ENCODE data around the gene BDNF.

BDNF gene

GRCh38 chr11:27702811-27703210, 2.6 kb upstream of the BDNF start:
- TF ChIP-seq EZH2phosphoT487 (IDR thresholded peaks at IDR 0.05; ENCODE audit: low read depth) (no peak), CTCF (IDR thresholded peaks at IDR 0.05; ENCODE audit: low read depth, low read length) (no peak)
- H4K20me1 ChIP-seq (ENCODE audit: insufficient read depth, low read length), result no peaks in the 10 kb centered on the region
- H3K27ac ChIP-seq (ENCODE audit: low read length), result no peak overlapping the region
- no peak overlapping the region for H3K4me3 ChIP-seq (ENCODE audit: low read length)
- no peaks in the 10 kb centered on the region for H3K79me2 ChIP-seq (ENCODE audit: low read length)
- no peaks in the 10 kb centered on the region for H3K9me3 ChIP-seq (ENCODE audit: insufficient read depth, low read length)
- H2AFZ ChIP-seq (ENCODE audit: low read depth, low read length), result no peak overlapping the region
- no peaks in the 10 kb centered on the region for H3K36me3 ChIP-seq (replicated peaks; ENCODE audit: low read depth, low read length)
- H3K9ac ChIP-seq (ENCODE audit: low read length), result no peak overlapping the region
- peaks cover 4% of the 10 kb centered on the region; the same call in 1 of the 2 replicates for H3K4me1 ChIP-seq (ENCODE audit: low read length)
- no peak overlapping the region for H3K4me2 ChIP-seq (ENCODE audit: low read length)
- peaks cover 21% of the 10 kb centered on the region for H3K27me3 ChIP-seq (ENCODE audit: low read depth, low read length)

- Histone ChIP-seq H3K27ac (ENCODE audit: low read length) (no peak overlapping the region), H3K9ac (ENCODE audit: low read length) (no peak overlapping the region), H3K9me3 (ENCODE audit: insufficient read depth, low read length) (no peaks in the 10 kb centered on the region), H3K36me3 (replicated peaks; ENCODE audit: low read depth, low read length) (no peaks in the 10 kb centered on the region), H3K4me2 (ENCODE audit: low read length) (no peak overlapping the region), H3K4me1 (ENCODE audit: low read length) (peaks cover 17% of the 10 kb centered on the region), H4K20me1 (ENCODE audit: insufficient read depth, low read length) (no peaks in the 10 kb centered on the region), H3K79me2 (ENCODE audit: low read length) (no peaks in the 10 kb centered on the region), H3K27me3 (ENCODE audit: low read depth, low read length) (peaks cover 32% of the 10 kb centered on the region), H3K4me3 (ENCODE audit: low read length) (no peak overlapping the region), H2AFZ (ENCODE audit: low read depth, low read length) (no peak overlapping the region)
- TF ChIP-seq CTCF (IDR thresholded peaks at IDR 0.05; ENCODE audit: low read depth, low read length), result no peak
- TF ChIP-seq EZH2phosphoT487 (IDR thresholded peaks at IDR 0.05; ENCODE audit: low read depth), result no peak
Observed at GRCh38 chr11:27701355-27702105, 1.3 kb upstream of the BDNF start.

- Histone ChIP-seq H3K4me1 (ENCODE audit: low read length) (peaks cover 21% of the 10 kb centered on the region), H3K27me3 (ENCODE audit: low read depth, low read length) (peaks cover 44% of the 10 kb centered on the region), H2AFZ (ENCODE audit: low read depth, low read length) (no peak overlapping the region), H3K27ac (ENCODE audit: low read length) (no peak overlapping the region), H3K79me2 (ENCODE audit: low read length) (no peaks in the 10 kb centered on the region), H3K9me3 (ENCODE audit: insufficient read depth, low read length) (no peaks in the 10 kb centered on the region), H4K20me1 (ENCODE audit: insufficient read depth, low read length) (no peaks in the 10 kb centered on the region), H3K4me2 (ENCODE audit: low read length) (no peak overlapping the region), H3K36me3 (replicated peaks; ENCODE audit: low read depth, low read length) (no peaks in the 10 kb centered on the region), H3K9ac (ENCODE audit: low read length) (no peak overlapping the region), H3K4me3 (ENCODE audit: low read length) (no peak overlapping the region)
- TF ChIP-seq EZH2phosphoT487 (IDR thresholded peaks at IDR 0.05; ENCODE audit: low read depth), result no peak
- TF ChIP-seq CTCF (IDR thresholded peaks at IDR 0.05; ENCODE audit: low read depth, low read length), result no peak
Observed at GRCh38 chr11:27699926-27700350, 317 bp downstream of the BDNF start.

DNA sequence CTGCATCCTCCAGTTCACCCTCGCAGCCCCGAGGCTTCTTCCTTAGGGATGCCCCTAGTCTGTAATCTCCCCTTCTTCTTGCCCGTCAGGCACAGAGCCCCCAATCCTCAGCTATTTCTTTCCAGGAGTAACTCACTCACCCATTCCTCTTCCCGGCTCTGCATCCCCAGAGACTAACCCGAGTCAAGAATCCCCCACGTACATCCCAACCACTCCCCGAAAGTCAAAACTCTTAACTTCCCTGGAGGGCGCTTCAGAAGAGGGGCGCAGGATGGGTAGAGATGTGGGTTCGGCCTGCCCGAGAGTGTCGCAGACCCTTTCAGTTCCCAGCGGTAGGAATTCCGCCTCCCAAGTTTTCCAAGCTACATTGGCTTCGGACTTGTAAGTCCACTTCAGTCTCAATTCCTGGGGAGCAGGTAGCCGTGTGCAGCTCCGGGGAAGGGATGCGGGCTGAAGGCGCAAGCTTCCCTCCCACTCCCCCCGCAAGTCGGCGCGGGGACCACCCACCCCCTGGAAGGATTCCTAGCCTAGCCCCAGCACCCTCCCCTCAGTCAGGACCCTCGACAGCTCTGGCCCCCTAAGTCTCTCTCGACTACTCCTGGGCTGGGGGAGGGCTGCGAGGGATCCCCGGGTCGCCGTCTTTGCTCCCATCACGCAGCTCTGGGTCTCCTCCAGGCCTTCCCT, 871 bp downstream of the BDNF start:
- no peaks in the 10 kb centered on the region for H3K9me3 ChIP-seq (ENCODE audit: insufficient read depth, low read length)
- no peaks in the 10 kb centered on the region for H3K79me2 ChIP-seq (ENCODE audit: low read length)
- TF ChIP-seq CTCF (IDR thresholded peaks at IDR 0.05; ENCODE audit: low read depth, low read length), result no peak
- TF ChIP-seq EZH2phosphoT487 (IDR thresholded peaks at IDR 0.05; ENCODE audit: low read depth), result no peak
- no peak overlapping the region; the same call in 1 of the 2 replicates for H3K9ac ChIP-seq (ENCODE audit: low read length)
- no peaks in the 10 kb centered on the region for H4K20me1 ChIP-seq (ENCODE audit: insufficient read depth, low read length)
- peak overlapping the region; percentile 97 for H2AFZ ChIP-seq (ENCODE audit: low read depth, low read length)
- peaks cover 44% of the 10 kb centered on the region for H3K27me3 ChIP-seq (ENCODE audit: low read depth, low read length)
- peak overlapping the region; percentile 78 for H3K4me3 ChIP-seq (ENCODE audit: low read length)
- H3K4me1 ChIP-seq (ENCODE audit: low read length), result peaks cover 21% of the 10 kb centered on the region
- H3K36me3 ChIP-seq (replicated peaks; ENCODE audit: low read depth, low read length), result no peaks in the 10 kb centered on the region
- no peak overlapping the region for H3K27ac ChIP-seq (ENCODE audit: low read length)
- peak overlapping the region; percentile 95 for H3K4me2 ChIP-seq (ENCODE audit: low read length)
